Loucy (cell line): Measurements from ENCODE around the gene PPP1R26.

ENCODE experiments used
- H2AFZ ChIP-seq: fragments of 200-600 bp; sonication (generic); 2 replicates; pipeline ENCODE4 v1.6.0; 2016; ENCODE audit warnings: antibody characterized with exemption, mild to moderate bottlenecking, low read length, moderate library complexity
- H3F3A ChIP-seq: fragments of 200-600 bp; 2 replicates; pipeline ENCODE4 v1.6.0; 2016; ENCODE audit warnings: antibody characterized with exemption, low read depth, mild to moderate bottlenecking
- H3K27me3 ChIP-seq: fragments of 200-600 bp; sonication (generic); 2 replicates; pipeline ENCODE4 v1.6.1; 2014; ENCODE audit warnings: low read length, mild to moderate bottlenecking; ENCODE audit not compliant: insufficient read depth, poor library complexity, severe bottlenecking
- H3K36me3 ChIP-seq: fragments of 200-600 bp; sonication (generic); 2 replicates; pipeline ENCODE4 v1.6.1; 2016; ENCODE audit warnings: low read length; ENCODE audit not compliant: insufficient read depth
- H3K4me1 ChIP-seq: fragments of 200-600 bp; sonication (generic); 2 replicates; pipeline ENCODE4 v1.5.1; 2014; ENCODE audit warnings: low read length, mild to moderate bottlenecking; ENCODE audit not compliant: insufficient read depth, poor library complexity, severe bottlenecking
- H3K4me2 ChIP-seq: fragments of 200-600 bp; sonication (generic); 2 replicates; pipeline ENCODE4 v1.6.0; 2014; ENCODE audit warnings: antibody characterized with exemption, low read length, low read depth, mild to moderate bottlenecking; ENCODE audit not compliant: poor library complexity, severe bottlenecking
- H3K4me3 ChIP-seq: fragments of 200-600 bp; sonication (generic); 2 replicates; pipeline ENCODE4 v1.5.1; 2014; ENCODE audit warnings: low read length, mild to moderate bottlenecking, mixed read lengths; ENCODE audit not compliant: poor library complexity, severe bottlenecking
- H3K79me2 ChIP-seq: fragments of 200-600 bp; sonication (generic); 2 replicates; pipeline ENCODE4 v1.6.1; 2014; ENCODE audit warnings: low read length; ENCODE audit not compliant: insufficient read depth
- H3K9ac ChIP-seq: fragments of 200-600 bp; sonication (generic); 2 replicates; pipeline ENCODE4 v1.6.0; 2014; ENCODE audit warnings: mild to moderate bottlenecking, low read depth, low read length, moderate library complexity; ENCODE audit not compliant: poor library complexity, severe bottlenecking
- H3K9me2 ChIP-seq: fragments of 200-600 bp; sonication (generic); replicated peaks from 2 replicates; pipeline ENCODE4 v1.6.1; 2016; ENCODE audit warnings: low read depth, low read length, mixed read lengths
- H3K9me3 ChIP-seq: fragments of 200-600 bp; sonication (generic); 2 replicates; pipeline ENCODE4 v1.6.1; 2014; ENCODE audit warnings: mild to moderate bottlenecking, antibody characterized with exemption, low read length, low read depth; ENCODE audit not compliant: insufficient read depth
- H4K20me1 ChIP-seq: fragments of 200-600 bp; sonication (generic); 2 replicates; pipeline ENCODE4 v1.6.0; 2014; ENCODE audit warnings: antibody characterized with exemption, low read length, mild to moderate bottlenecking; ENCODE audit not compliant: insufficient read depth, poor library complexity, severe bottlenecking
- CTCF ChIP-seq: fragments of 200-600 bp; sonication (generic); conservative IDR thresholded peaks from 2 replicates; pipeline ENCODE4 v1.5.1; 2014; ENCODE audit warnings: mild to moderate bottlenecking, antibody characterized with exemption, low read length
- EZH2phosphoT487 ChIP-seq: fragments of 200-600 bp; IDR thresholded peaks from 2 replicates; pipeline ENCODE4 v1.6.1; 2018; ENCODE audit warnings: antibody characterized with exemption, mild to moderate bottlenecking, moderate library complexity, borderline replicate concordance

PPP1R26 gene

GRCh38 chr9:135498381-135499126 lies 19.0 kb downstream of the PPP1R26 start:
- Histone ChIP-seq H3K4me3 (no peak overlapping the region), H2AFZ (peak overlapping the region; percentile 55; the same call in 1 of the 2 replicates)

DNA sequence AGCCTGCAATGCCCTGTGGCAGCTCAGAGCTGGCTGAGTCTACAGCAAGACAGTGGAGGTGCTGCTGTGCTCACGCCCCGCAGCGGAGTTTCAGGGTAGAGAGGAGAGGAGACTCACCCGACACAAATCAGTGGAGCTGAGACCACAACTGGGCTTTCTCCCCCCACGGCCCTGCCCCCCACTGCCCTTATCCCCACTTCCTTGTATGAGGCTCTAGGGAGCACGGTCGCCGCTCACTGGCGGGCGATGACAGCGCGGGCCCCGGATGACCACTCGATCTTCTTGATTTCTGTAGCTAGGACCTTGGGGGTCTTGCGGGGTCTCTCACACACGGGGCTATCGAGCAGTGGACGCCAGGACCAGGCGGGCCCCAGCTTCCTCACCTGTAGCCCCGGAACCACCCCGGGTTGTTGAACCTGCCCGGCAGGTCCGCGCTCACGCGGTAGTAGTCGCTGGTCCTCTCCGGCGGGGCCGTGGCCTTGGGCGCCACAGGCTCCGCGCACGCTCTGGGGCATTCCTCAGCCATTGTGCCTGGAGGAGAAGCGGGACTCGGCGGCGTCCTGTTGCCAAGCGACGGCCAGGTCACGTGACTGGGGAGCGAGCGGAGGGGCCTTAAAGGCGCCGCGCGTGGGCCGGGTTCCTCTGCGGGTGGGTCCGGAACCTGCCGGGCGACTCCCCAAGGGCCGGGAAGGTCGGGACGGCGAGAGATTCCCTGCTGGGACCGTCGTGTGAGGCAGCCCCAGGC lies 19.9 kb downstream of the PPP1R26 start:
- Histone ChIP-seq H3K4me2 (peak overlapping the region; percentile 89), H3K9me2 (no peaks in the 10 kb centered on the region), H3K9me3 (no peaks in the 10 kb centered on the region), H3K79me2 (peaks cover 24% of the 10 kb centered on the region), H3K9ac (peak overlapping the region; percentile 60), H3K36me3 (peaks cover 16% of the 10 kb centered on the region; the same call in 1 of the 2 replicates), H3K27me3 (peaks cover 3% of the 10 kb centered on the region), H4K20me1 (peaks cover 28% of the 10 kb centered on the region), H3F3A (no peaks in the 10 kb centered on the region), H3K4me3 (peak overlapping the region; percentile 74), H3K4me1 (peaks cover 10% of the 10 kb centered on the region), H2AFZ (peak overlapping the region; percentile 86)
- TF ChIP-seq CTCF (no peak; the same call in 1 of the 2 replicates), EZH2phosphoT487 (no peak)

More at GRCh38 chr9:135498381-135499126, 19.0 kb downstream of the PPP1R26 start:
- Histone ChIP-seq H3F3A (no peaks in the 10 kb centered on the region), H3K36me3 (peaks cover 6% of the 10 kb centered on the region; the same call in 1 of the 2 replicates), H3K9me3 (no peaks in the 10 kb centered on the region), H3K9ac (no peak overlapping the region), H3K9me2 (no peaks in the 10 kb centered on the region), H3K4me2 (no peak overlapping the region), H3K27me3 (peaks cover 3% of the 10 kb centered on the region), H3K4me1 (peaks cover 10% of the 10 kb centered on the region), H3K79me2 (peaks cover 24% of the 10 kb centered on the region), H4K20me1 (peaks cover 28% of the 10 kb centered on the region)
- TF ChIP-seq EZH2phosphoT487 = no peak

GRCh38 chr9:135500071-135500524 lies 20.5 kb downstream of the PPP1R26 start:
- H3K27me3 ChIP-seq = peaks cover 3% of the 10 kb centered on the region
- H3K79me2 ChIP-seq = peaks cover 24% of the 10 kb centered on the region
- TF ChIP-seq CTCF = no peak
- TF ChIP-seq EZH2phosphoT487 = no peak
- peak overlapping the region; percentile 60 for H3K9ac ChIP-seq
- H3F3A ChIP-seq = no peaks in the 10 kb centered on the region
- H3K4me1 ChIP-seq = peaks cover 10% of the 10 kb centered on the region
- H3K4me2 ChIP-seq = peak overlapping the region; percentile 89
- no peaks in the 10 kb centered on the region for H3K9me2 ChIP-seq
- H4K20me1 ChIP-seq = peaks cover 32% of the 10 kb centered on the region
- peak overlapping the region; percentile 74 for H3K4me3 ChIP-seq
- peak overlapping the region; percentile 86 for H2AFZ ChIP-seq
- no peaks in the 10 kb centered on the region for H3K9me3 ChIP-seq
- H3K36me3 ChIP-seq = peaks cover 22% of the 10 kb centered on the region; the same call in 1 of the 2 replicates
